K562 (cell line): ENCODE measurements around the gene CRELD2. TPM values are rescaled to one million over a fixed set of nuclear protein-coding genes. Genes with fewer than 3 reads are reported as not detected.

Source experiments
- ATAC-seq: fragments of 200-7000 bp; cut with Tn5 transposase; 3 replicates; pipeline ENCODE4 v1.9.1; 2020; ENCODE audit warnings: moderate library complexity
- BruUV-seq: library from RNA; stranded (reverse); fragments of 400-500 nt; replicated peaks from 2 replicates; lab custom pipeline; 2021; lab: Mats Ljungman, UMichigan
- CTCF ChIA-PET: fragments of 300-600 bp; formaldehyde crosslinking; extraction: SDS; loops from one replicate; lab custom pipeline; 2021; ENCODE audit warnings: low intra/inter-chr PET ratio; lab: Yijun Ruan, JAX
- POLR2A ChIA-PET: fragments of 300-600, 350-650 bp; sonication (Branson Sonifier 250); formaldehyde crosslinking; extraction: SDS; loops from one replicate; lab custom pipeline; 2021; ENCODE audit warnings: antibody characterized with exemption, inconsistent platforms; lab: Yijun Ruan, JAX
- DNase-seq, 4 experiments: peaks; one replicate each; pipeline versions ENCODE4 v3.0.0 to v3.0.0-alpha.2; 2011 to 2018; ENCODE audit warnings: low spot score in 3 of 4, mixed read lengths in 3 of 4; ENCODE audit errors: extremely low read depth in 1 of 4
- FAIRE-seq: peaks from 2 replicates; lab custom pipeline; 2011; peaks lifted over from hg19 to GRCh38; lab: Jason Lieb, UNC
- H2AFZ ChIP-seq: 2 replicates; pipeline ENCODE4 v1.6.0; 2011; ENCODE audit warnings: low read depth, low read length, control low read depth, inconsistent platforms
- H3K27ac ChIP-seq: fragments of 200-600 bp; 3 replicates; pipeline ENCODE4 v1.8.0; 2011; ENCODE audit warnings: low read depth, mild to moderate bottlenecking, control low read depth, inconsistent platforms, low read length, moderate library complexity, mixed read lengths; ENCODE audit errors: extremely low read depth
- H3K27me3 ChIP-seq, 2 experiments: fragments of 300-600 bp in 1 of 2; 2 replicates in 1 of 2; 3 replicates in 1 of 2; pipeline versions ENCODE4 v1.6.0 to v1.8.0; 2011; ENCODE audit warnings: inconsistent platforms in 2 of 2, low read length in 2 of 2, mild to moderate bottlenecking in 1 of 2, mixed read lengths in 1 of 2, moderate library complexity in 1 of 2; ENCODE audit not compliant: control insufficient read depth in 2 of 2, insufficient read depth in 2 of 2
- H3K36me3 ChIP-seq: fragments of 300-600 bp; 3 replicates; pipeline ENCODE4 v1.8.0; 2011; ENCODE audit warnings: mild to moderate bottlenecking, low read length, inconsistent platforms; ENCODE audit not compliant: control insufficient read depth, insufficient read depth
- H3K4me1 ChIP-seq, 2 experiments: fragments of 200-600 bp in 1 of 2; replicated peaks in 1 of 2; 2 replicates in 1 of 2; 3 replicates in 1 of 2; pipeline versions ENCODE4 v1.5.1 to v1.8.0; 2011; ENCODE audit warnings: inconsistent platforms in 2 of 2, low read length in 2 of 2, mild to moderate bottlenecking in 1 of 2, mixed read lengths in 1 of 2, moderate library complexity in 1 of 2; ENCODE audit not compliant: control insufficient read depth in 2 of 2, insufficient read depth in 2 of 2
- H3K4me2 ChIP-seq: 2 replicates; pipeline ENCODE4 v1.6.1; 2011; ENCODE audit warnings: low read length, control low read depth, inconsistent platforms, mixed read lengths; ENCODE audit not compliant: insufficient read depth
- H3K4me3 ChIP-seq: fragments of 200-600 bp; sonication (generic), shearing (Covaris generic); 2 replicates; pipeline ENCODE4 v1.5.1; 2016; ENCODE audit warnings: control low read depth, inconsistent platforms
- H3K79me2 ChIP-seq: fragments of 200-600 bp; 3 replicates; pipeline ENCODE4 v1.8.0; 2011; ENCODE audit warnings: low read length, inconsistent platforms; ENCODE audit not compliant: control insufficient read depth, insufficient read depth
- H3K9ac ChIP-seq, 2 experiments: 2 replicates each; pipeline versions ENCODE4 v1.6.0 to v1.6.1; 2011; ENCODE audit warnings: low read depth in 2 of 2, low read length in 2 of 2, control low read depth in 1 of 2, inconsistent platforms in 1 of 2, mild to moderate bottlenecking in 1 of 2, mixed read lengths in 1 of 2; ENCODE audit not compliant: insufficient read depth in 1 of 2
- H3K9me1 ChIP-seq: one replicate; pipeline ENCODE4 v1.6.0; 2011; ENCODE audit warnings: inconsistent platforms, mild to moderate bottlenecking, low read length, moderate library complexity; ENCODE audit not compliant: control insufficient read depth, insufficient read depth
- H3K9me3 ChIP-seq: replicated peaks from 2 replicates; pipeline ENCODE4 v1.5.1; 2011; ENCODE audit warnings: low read depth, low read length, inconsistent platforms; ENCODE audit not compliant: control insufficient read depth, insufficient read depth
- H4K20me1 ChIP-seq: replicated peaks from 2 replicates; pipeline ENCODE4 v1.6.1; 2011; ENCODE audit warnings: low read length, inconsistent platforms, mixed read lengths; ENCODE audit not compliant: control insufficient read depth, insufficient read depth
- CBFB ChIP-seq: sonication (generic); formaldehyde crosslinking; IDR thresholded peaks from 2 replicates; pipeline ENCODE4 v1.4.0; 2020; ENCODE audit warnings: mild to moderate bottlenecking, missing genetic modification reagents
- CCNT2 ChIP-seq: IDR thresholded peaks from 2 replicates; pipeline ENCODE4 v1.6.1; 2011; ENCODE audit warnings: borderline replicate concordance, low read depth, mild to moderate bottlenecking, moderate library complexity, mixed read lengths, low read length; ENCODE audit not compliant: insufficient read length; ENCODE audit errors: extremely low read depth
- ELF1 ChIP-seq: fragments of 200-800 bp; sonication (Bioruptor generic); IDR thresholded peaks from 2 replicates; pipeline ENCODE4 v1.6.1; 2016; ENCODE audit warnings: missing genetic modification characterization, missing compliant biosample characterization
- ILF3 ChIP-seq: fragments of 450-650 bp; IDR thresholded peaks from 2 replicates; pipeline ENCODE4 v1.6.1; 2018; ENCODE audit warnings: antibody characterized with exemption, mild to moderate bottlenecking, moderate library complexity, borderline replicate concordance
- NR4A1 ChIP-seq, 2 experiments: fragments of 250-450 bp in 1 of 2; fragments of 450-650 bp in 1 of 2; sonication (Bioruptor Pico) in 1 of 2; IDR thresholded peaks; 2 replicates each; pipeline versions ENCODE4 v1.4.0 to v1.6.1; 2016 to 2020; ENCODE audit warnings: mild to moderate bottlenecking in 2 of 2, missing compliant biosample characterization in 1 of 2, missing genetic modification characterization in 1 of 2, moderate library complexity in 1 of 2
- PCBP1 ChIP-seq: fragments of 200-400 bp; formaldehyde crosslinking; IDR thresholded peaks from 2 replicates; pipeline ENCODE4 v1.6.1; 2018; ENCODE audit warnings: mild to moderate bottlenecking, low read depth, low read length; ENCODE audit not compliant: poor library complexity, severe bottlenecking
- RBFOX2 ChIP-seq: fragments of 200-400 bp; formaldehyde crosslinking; IDR thresholded peaks from 2 replicates; pipeline ENCODE4 v1.6.1; 2017; ENCODE audit warnings: low read depth, mild to moderate bottlenecking, low read length, moderate library complexity
- RNF2 ChIP-seq: sonication (generic); IDR thresholded peaks from 2 replicates; pipeline ENCODE4 v1.6.1; 2016
- SMARCE1 ChIP-seq: fragments of 450-650 bp; IDR thresholded peaks from 2 replicates; pipeline ENCODE4 v1.7.1; 2016; ENCODE audit warnings: mild to moderate bottlenecking
- SP1 ChIP-seq: sonication (generic); formaldehyde crosslinking; IDR thresholded peaks from 2 replicates; pipeline ENCODE4 v1.8.1; 2022; ENCODE audit warnings: mild to moderate bottlenecking, missing genetic modification reagents
- TCFL5 ChIP-seq: fragments of 250-450 bp; sonication (Bioruptor Pico); conservative IDR thresholded peaks from 2 replicates; pipeline ENCODE4 v1.6.1; 2021; ENCODE audit warnings: mild to moderate bottlenecking, moderate library complexity, matching md5 sums
- TFAM ChIP-seq: fragments of 250-450 bp; sonication (Bioruptor Pico); conservative IDR thresholded peaks from 2 replicates; pipeline ENCODE4 v1.5.0; 2021; ENCODE audit warnings: mild to moderate bottlenecking, moderate library complexity
- ZNF24 ChIP-seq: fragments of 450-650 bp; IDR thresholded peaks from 2 replicates; pipeline ENCODE4 v1.6.1; 2016
- WGBS: fragments of 100-300 bp; shearing (Covaris generic); methylation state at CpG from one replicate; pipeline ENCODE4 v1.1.6; 2016; ENCODE audit warnings: low coverage, mixed read lengths; ENCODE audit not compliant: insufficient coverage; ENCODE audit errors: missing lambda C conversion rate; 5-methylcytosine and 5-hydroxymethylcytosine counted together
- in situ Hi-C: fragments of 300-500 bp; cut with MboI; formaldehyde crosslinking; loops from 4 replicates; pipeline ENCODE4 v1.15.0; 2018; ENCODE audit warnings: inconsistent platforms, mixed read lengths
- intact Hi-C: fragments of 100-400 bp; cut with micrococcal nuclease; formaldehyde crosslinking; loops from 2 replicates; pipeline ENCODE4 v1.14.2; 2022
- polyA plus RNA-seq, 8 experiments: library from polyadenylated mRNA; depleted of rRNA in 4 of 8; stranded (reverse) in 5 of 8; unstranded in 3 of 8; fragments of >200 nt; fragmentation: Nextera tagmentation in 2 of 8; fragmentation: Illumina TruSeq in 1 of 8; extraction: Ambion mirVana in 2 of 8; extraction: Trizol in 1 of 8; gene quantifications; 2 replicates each; pipeline versions ENCODE4 v1.2.1 to v1.2.3, GENCODE V29; 2011 to 2014; ENCODE audit warnings: inconsistent platforms in 1 of 8, missing spikeins in 1 of 8
- total RNA-seq, 7 experiments: library from RNA; depleted of rRNA in 6 of 7; stranded (reverse); fragments of >200 nt in 6 of 7; fragmentation: Illumina TruSeq in 2 of 7; extraction: Trizol in 2 of 7; gene quantifications; 2 replicates each; pipeline versions ENCODE4 v1.2.1 to v1.2.3, GENCODE V29; 2011 to 2021; ENCODE audit warnings: low replicate concordance in 1 of 7
- TF ChIP-seq, protein P1 (sequence below): sonication (generic); formaldehyde crosslinking; IDR thresholded peaks from 2 replicates; pipeline ENCODE4 v1.8.0; 2022; ENCODE audit warnings: missing genetic modification reagents, mild to moderate bottlenecking, moderate library complexity, borderline replicate concordance

CRELD2 gene
- total and polyA plus RNA-seq, 9 of the 15 experiments (the other 6 are each of a cell fraction or from before 2014, with no cell fraction given): 0.96 to 25.3 (median 8.8) TPM

GRCh38 chr22:49962751-49963646 lies 44.6 kb downstream of the CRELD2 start:
- Histone ChIP-seq H3K4me2 (peak overlapping the region; percentile 73), H3K27ac (peak overlapping the region; percentile 84), H3K4me3 (peak overlapping the region; percentile 76), H3K9me3 (no peaks in the 10 kb centered on the region), H3K36me3 (peaks cover 34% of the 10 kb centered on the region; the same call in 1 of the 3 replicates), H2AFZ (no peak overlapping the region), H3K4me1 (peaks cover 32 to 89% of the 10 kb centered on the region in 2 experiments), H3K9me1 (no peaks in the 10 kb centered on the region), H3K79me2 (peaks cover 43% of the 10 kb centered on the region), H4K20me1 (peaks cover 15% of the 10 kb centered on the region), H3K27me3 (no peaks in the 10 kb centered on the region), H3K9ac (peak overlapping the region; percentile 60 to 91; a peak in 3 of 4 replicates)
- in situ Hi-C loops (no loop called here), intact Hi-C loops (no loop called here)
- no TSS peak for BruUV-seq
- FAIRE-seq (no peak), ATAC-seq (no peak; the same call in 2 of the 3 replicates), DNase-seq (no peak)
- POLR2A ChIA-PET: interaction anchor here (0.7 to 1.2 kb wide), 2 partner anchors 14 to 27 kb away, joined by 3 read pairs; no protein-coding TSS in a partner anchor
- CTCF ChIA-PET: no interaction called here
- WGBS: 53% methylated on average over 17 of the region's 63 CpGs
- TF ChIP-seq ELF1 (tag) (0 out of 2 replicates have a peak, but pooled peaks have one; percentile 41), ILF3 (no peak), SP1 (CRISPR knock-in tag) (peak; percentile 38; the same call in 1 of the 2 replicates), RBFOX2 (peak; percentile 81), TFAM (CRISPR knock-in tag) (no peak), CBFB (no peak), NR4A1 (CRISPR knock-in tag; IDR thresholded peaks at IDR 0.05) (no peak), NR4A1 (tag; IDR thresholded peaks at IDR 0.05) (0 out of 2 replicates have a peak, but pooled peaks have one; percentile 36), CCNT2 (peak; percentile 11), RNF2 (no peak), ZNF24 (no peak), TCFL5 (no peak), SMARCE1 (0 out of 2 replicates have a peak, but pooled peaks have one; percentile 4), PCBP1 (peak; percentile 10)
- TF ChIP-seq, protein P1, sequence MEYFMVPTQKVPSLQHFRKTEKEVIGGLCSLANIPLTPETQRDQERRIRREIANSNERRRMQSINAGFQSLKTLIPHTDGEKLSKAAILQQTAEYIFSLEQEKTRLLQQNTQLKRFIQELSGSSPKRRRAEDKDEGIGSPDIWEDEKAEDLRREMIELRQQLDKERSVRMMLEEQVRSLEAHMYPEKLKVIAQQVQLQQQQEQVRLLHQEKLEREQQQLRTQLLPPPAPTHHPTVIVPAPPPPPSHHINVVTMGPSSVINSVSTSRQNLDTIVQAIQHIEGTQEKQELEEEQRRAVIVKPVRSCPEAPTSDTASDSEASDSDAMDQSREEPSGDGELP (CRISPR knock-in tag): peak; percentile 57; the same call in 1 of the 2 replicates
